Activated gamma-delta T cell treated with anti-CD3 and anti-CD28 coated beads, Interleukin-2, amount 50 U/mL, for 16 hours (primary cell): ENCODE results near the gene ANKLE2.

Source experiments
- DNase-seq: peaks from one replicate; pipeline ENCODE4 v3.0.0-alpha.2; 2020; ENCODE audit warnings: low read depth

The ANKLE2 gene

GRCh38 chr12:132743831-132744230 lies 17.8 kb downstream of the ANKLE2 start:
- DNase-seq, result no peak

- no peak for DNase-seq
Measured at GRCh38 chr12:132741620-132742019, 20.0 kb downstream of the ANKLE2 start.

- DNase-seq, result no peak
Measured at GRCh38 chr12:132740652-132741051, 21.0 kb downstream of the ANKLE2 start.

DNA sequence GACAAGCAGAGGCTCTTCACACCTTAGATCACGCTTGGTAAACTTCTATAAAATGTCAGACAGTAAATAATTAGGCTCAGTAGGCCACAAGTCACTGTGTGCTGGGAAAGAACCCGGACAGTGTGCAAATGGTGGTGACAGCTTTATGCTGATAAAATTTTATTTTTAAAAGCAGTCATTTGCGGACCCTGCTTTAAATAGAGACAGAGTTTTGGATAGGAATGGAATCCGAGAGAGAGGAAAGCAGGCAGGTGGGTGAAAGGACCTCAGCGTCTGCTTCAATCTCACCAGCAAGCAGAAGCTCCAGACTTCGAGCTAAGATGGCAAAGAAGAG lies 21.4 kb downstream of the ANKLE2 start:
- DNase-seq, result no peak

DNA sequence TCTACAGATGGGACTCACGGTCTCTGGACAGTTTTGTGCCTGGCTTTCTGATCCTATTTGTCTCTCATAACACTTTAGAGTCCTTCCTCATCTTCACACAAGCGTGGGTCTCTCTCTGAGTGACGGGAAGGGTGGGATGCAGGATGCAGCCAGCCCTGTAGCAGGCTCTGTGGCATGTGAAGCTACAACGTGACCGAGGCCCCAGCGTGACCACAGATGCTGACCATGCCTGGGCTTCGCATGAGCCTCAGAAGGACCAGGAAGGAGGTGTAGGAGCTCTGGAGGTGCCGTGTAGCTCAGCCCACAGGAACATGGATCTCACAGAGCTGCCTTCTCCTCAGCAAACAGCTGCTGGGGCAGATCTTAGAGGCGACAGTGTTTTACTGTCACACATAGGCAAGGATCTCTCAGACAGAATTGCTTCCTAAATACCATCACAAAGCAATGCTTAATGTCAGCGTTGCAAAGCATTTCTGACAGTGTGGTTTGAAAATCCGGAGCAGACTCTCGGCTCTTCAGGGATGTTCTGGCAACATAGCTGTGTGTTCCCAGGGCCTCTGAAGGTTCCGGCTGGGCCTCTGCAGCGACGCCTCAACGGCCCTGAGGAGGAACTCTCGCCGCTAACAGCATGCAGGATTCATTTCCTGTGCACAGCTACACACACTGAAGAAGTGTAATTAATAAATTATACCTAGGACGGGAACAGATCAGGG lies 21.9 kb downstream of the ANKLE2 start:
- DNase-seq, result no peak

DNA sequence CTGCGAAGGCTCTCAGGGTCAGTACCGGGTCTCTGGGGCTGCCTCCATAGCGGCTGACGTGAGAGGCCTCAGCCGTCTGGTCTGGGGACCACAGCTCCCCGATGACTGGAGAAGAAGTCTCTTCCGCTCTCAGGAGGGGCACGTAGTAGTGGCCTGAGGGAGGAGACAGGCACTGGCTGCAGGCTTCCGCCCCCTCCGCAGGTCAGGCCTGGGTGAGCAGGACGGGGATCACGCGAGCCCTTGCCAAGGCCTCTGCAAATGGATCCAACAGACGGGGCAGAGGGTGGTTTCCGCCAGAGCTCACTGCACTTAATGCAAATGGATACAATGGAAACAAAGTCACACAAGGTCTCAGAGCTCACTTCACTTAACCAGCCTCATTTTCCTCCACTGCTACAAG lies 24.7 kb downstream of the ANKLE2 start:
- DNase-seq, result no peak

DNA sequence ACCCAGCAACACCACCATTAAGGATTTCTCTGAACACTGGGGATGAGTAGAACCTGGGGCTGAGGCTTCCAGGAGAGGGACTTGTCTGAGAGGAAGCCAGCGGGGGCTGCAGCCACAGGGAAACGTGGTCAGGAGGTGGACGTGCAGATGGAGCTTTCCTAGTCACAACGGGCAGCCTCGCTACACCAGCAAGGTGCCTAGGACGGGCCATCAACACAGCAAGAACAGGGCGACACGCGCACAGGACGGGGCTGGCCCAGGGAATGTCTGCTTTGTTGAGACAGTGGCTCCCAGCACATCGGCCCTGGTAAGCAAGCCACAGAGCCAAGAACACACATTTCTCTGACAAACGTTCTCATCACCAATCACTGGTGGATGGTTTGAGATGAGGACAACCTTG lies 25.3 kb downstream of the ANKLE2 start:
- no peak for DNase-seq

GRCh38 chr12:132735496-132735895 lies 26.1 kb downstream of the ANKLE2 start:
- DNase-seq, result no peak

- DNase-seq, result no peak
Measured at GRCh38 chr12:132734206-132734605, 27.4 kb downstream of the ANKLE2 start.

DNA sequence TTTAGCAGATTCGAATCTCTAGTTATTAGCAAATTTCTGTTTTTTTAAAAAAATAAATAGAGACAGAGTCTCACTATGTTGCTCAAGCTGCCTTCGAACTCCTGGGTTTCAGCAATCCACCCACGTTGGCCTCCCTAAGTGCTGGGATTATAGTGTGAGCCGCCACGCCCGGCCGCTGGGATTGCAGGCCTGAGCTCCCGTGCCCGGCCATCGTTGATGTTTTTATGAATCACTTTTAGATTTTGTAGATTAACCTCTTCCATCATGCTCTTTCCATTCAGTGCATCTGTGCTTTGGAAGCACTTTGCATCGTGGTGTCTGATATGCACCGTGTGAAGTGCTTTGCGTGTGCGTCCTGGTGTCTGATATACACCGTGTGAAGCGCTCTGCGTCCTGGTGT lies 30.1 kb downstream of the ANKLE2 start:
- no peak for DNase-seq

DNA sequence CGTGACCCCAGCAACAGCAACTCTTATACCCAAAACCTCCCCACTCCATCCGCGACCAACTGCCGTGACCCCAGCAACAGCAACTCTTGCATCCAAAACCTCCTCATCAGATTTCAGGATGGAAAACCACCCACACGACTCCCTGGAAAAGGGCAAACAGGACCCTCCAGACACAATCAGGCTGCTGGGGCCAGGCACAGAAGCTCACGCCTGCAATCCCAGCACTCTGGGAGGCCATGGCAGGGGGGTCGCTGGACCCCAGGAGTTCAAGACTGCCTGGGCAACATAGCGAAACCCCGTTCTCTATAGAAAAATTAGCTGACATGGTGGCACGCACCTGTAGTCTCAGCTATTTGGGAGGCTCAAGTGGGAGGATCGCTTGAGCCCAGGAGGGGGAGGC lies 31.3 kb downstream of the ANKLE2 start:
- no peak for DNase-seq

DNA sequence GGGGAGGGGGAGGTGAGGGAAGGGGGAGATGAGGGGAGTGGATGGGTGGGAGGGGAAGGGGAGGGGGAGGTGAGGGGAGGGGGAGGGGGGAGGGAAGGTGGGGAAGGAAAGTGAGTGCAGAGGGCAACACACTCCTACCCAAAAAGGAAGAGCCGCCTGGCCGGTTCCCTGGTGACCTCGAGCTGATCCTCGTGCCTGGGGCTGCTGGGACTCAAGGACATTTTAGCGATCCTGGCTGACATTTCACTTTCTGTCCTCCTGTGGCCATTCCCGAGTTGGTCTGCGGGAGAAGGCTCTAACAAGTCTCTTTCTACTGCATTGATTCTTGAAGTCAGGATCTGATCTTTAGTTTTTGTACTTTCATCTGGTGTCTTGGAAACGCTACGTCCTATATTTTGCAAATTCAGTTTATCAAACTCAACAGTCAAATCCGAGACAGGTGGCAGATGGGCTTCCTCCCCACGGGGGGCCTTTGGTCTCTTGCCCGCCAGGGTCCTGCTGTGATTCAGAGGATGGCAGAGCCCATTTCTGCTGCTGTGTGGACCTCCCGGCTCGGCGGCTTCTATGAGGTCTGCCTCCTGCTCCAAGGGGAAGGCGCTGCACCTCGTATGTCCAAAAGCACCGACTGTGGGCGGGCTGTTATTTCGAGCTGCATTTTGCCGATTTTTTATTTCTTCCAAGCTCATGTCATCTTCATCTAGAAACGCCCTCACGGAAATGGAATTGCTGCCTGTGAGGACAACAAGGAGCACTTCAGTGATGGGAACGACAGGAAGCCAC lies 31.9 kb downstream of the ANKLE2 start:
- DNase-seq, result no peak

- DNase-seq, result no peak
Measured at GRCh38 chr12:132728502-132728901, 33.1 kb downstream of the ANKLE2 start.

DNA sequence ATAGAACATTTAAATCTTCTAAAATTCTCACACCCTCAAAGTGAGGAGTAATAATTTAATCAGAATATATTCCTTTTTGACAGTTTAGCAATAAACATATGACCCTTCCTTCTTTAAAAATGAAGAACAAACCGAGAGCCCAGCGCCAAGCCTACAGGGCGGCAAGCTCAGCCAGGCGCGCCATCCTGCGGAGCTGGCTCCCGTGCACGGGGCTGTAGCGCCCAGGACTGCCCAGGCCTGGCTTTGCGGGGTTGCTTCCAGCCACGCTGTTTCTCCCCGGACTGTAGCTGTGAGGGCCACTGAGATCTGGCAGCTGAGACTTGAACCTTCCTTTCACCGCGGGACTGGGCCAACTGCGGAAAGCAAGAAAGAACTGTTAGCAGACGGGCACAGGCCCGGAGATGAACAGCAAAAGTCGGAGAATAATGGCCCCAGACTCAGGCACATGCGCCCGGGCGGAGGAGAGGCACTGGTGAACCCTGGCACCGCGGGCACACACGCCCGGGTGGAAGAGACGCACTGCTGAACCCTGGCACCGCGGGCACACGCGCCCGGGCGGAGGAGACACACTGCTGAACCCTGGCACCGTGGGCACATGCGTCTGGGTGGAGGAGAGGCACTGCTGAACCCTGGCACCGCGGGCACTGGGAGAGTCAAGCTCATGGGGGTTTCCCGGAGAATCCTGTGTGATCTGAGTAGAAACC lies 34.4 kb downstream of the ANKLE2 start:
- no peak for DNase-seq

GRCh38 chr12:132726386-132726785 lies 35.2 kb downstream of the ANKLE2 start:
- no peak for DNase-seq

DNA sequence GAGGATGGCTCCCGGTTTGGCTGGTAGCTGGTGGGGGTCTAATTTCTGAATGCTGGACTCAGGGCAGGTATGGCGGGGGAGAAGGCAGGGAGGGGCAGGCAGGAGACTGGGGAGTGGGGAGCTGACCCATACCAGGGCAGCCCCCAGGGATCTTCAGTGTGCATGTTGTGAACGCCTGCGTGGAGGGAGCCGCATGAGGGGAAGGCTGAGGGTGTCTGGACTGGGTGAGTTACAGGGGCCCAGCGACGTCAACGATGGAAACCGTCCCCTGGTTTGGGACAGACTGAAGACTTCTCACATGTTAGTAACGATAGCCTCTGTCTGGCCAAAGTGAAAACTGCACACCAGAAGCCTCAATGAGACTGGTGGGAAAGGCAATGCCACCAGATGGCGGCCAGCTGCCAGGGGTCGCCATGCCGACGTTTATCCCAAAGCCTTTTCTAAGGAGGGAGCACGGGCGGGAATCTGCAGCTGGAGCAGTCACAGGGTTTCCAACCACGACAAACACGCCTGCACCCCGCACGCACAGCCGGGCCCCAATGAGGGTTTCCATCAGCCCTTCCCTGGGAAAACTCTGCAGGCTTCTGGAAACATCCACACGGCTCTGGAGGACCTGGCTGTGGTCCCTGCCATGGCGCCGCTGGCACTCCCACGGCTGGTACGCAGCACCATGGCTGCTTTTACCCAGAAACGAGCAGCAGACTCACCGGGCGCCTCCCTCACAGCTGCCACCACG lies 37.0 kb downstream of the ANKLE2 start:
- no peak for DNase-seq

DNA sequence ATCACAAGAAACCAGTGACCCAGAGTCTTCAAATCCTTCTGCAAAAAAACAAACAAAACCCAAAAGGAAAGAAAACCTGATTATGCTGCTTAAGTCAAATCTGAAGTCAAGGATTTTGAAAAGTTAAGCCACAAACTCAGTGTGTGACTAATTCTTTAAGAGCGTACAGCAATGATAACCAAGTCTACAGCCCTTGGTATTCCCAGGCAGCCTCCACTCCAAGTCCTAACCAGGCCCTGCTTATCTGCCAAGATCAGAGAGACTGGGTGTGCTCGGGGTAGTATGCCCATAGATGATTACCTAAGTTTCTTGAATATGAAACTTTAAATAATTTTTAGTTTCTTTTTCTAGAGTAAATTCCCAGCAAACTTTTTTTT lies 37.9 kb downstream of the ANKLE2 start:
- no peak for DNase-seq

DNA sequence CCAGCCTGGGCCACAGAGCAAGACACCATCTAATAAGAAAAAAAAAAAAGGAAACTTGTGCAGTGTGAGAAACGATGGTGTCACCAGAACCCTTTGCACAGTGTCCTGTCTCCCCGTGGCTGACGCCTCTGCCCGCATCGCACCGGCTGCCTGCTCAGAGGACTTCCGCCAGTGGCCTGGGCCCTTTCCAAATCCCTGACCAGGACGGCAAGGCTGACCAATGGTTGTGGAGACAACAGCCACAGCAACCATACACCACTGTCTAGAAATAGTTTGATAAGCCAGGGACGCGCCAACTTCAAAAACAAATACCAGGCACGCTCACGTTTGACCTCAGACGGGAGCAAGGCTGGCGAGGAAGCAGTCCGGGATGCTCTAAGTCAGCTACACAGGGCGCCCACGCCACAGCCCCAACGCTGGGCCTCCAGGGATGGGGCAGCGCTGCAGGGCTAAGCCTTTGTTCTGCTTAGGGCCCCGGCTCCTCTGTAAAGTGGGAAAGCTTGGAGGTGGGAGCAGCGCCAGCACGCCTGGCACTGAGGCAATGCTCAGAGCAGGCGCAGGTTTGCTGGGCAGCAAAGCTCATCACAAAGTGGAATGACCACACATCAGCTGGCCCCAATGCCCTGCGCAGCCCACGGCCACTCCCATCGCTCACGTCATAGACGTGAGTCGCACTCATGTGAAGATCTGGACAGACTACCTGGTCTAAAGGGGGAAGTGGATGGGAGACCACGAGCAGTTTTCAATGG lies 38.4 kb downstream of the ANKLE2 start:
- no peak for DNase-seq

GRCh38 chr12:132720606-132721345 lies 40.9 kb downstream of the ANKLE2 start:
- no peak for DNase-seq

DNA sequence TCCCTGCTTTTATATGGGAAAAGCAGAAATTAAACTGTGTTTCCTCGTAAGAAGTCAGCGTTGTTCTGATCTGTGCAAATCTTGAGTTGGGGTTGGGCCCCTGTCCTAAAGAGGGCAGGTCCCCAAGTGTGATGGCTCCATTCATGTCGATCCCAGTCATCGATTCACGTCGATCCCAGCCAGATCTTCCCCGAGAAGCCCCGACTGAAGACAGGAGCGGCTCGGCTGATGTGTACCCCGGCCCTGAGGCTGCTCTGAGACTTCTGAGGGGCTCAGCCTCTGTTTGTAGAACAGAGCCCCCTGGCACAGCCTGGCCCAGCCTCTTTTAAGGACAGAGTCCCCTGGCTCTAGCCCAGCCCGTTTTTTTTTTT lies 41.7 kb downstream of the ANKLE2 start:
- DNase-seq, result no peak
